GM18502 (cell line): ENCODE data around the gene HMG20B.

ENCODE experiments used
- ATAC-seq: cut with Tn5 transposase; IDR thresholded peaks from one replicate; pipeline ENCODE4 v1.9.1; 2021; ENCODE audit warnings: mild to moderate bottlenecking; ENCODE audit not compliant: unreplicated experiment, poor library complexity

Gene HMG20B

DNA sequence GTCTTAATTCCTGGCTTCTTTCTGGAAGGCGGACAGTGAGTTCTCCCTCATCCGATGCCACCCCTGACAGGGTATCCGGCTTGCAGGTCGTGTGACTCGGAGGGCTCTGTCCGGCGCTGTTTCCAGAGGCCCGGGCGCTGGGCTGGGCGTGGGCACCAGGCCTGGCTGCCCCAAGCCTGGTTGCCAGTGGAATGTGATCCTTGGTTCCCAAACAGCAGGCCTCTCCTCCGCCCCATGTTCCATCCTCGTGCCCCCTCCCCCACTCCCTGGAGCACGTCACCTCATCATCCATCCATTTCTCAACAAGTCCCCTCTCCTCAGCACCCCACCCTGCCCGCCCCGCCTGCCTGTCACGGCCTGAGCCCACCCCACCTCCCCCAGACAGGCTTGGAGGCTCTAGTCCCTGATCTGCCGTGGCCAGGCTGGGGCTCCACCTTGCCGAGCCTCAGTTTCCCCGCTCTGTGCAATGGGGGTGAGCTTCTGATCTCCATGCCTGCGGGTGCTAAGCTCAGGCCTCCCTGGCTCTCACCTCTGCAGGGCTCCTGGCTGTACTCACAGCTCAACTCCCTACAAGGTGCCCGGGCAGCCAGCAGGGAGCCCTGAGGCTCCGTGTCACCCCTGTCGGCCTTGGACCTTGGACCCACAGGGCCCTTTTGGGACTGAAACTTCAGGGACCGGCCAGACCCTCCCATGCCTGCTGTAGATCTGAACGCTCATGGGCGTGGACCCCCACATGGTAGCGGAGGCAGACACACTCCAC, 31.7 kb downstream of the HMG20B start:
- ATAC-seq, result no peak

GRCh38 chr19:3604987-3605343, 32.2 kb downstream of the HMG20B start:
- ATAC-seq, result no peak

DNA sequence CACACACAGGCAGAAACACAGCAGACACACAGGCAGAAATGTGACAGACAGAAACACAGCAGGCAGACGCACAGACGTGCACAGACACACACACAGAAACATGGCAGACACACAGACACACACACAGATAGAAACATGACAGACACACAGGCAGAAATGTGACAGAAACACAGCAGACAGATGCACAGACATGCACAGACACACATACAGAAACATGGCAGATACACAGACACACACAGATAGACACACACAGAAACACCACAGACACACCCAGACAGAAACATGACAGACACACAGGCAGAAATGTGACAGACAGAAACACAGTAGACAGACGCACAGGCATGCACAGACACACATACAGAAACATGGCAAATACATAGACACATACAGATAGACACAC, 32.6 kb downstream of the HMG20B start:
- ATAC-seq, result no peak

DNA sequence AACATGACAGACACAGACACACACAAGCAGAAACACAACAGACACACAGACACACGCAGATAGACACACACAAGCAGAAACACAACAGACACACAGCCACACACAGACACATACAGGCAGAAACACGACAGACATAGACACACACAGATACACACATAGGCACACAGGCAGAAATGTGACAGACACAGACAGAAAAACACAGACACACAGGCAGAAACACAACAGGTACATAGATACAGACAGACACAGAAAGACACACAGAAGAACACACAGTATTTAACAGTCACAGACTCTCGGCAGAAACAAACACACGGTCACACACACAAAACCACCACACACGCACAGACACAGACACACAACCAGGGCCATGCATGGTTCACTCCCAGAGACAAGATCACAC, 33.0 kb downstream of the HMG20B start:
- ATAC-seq, result no peak

DNA sequence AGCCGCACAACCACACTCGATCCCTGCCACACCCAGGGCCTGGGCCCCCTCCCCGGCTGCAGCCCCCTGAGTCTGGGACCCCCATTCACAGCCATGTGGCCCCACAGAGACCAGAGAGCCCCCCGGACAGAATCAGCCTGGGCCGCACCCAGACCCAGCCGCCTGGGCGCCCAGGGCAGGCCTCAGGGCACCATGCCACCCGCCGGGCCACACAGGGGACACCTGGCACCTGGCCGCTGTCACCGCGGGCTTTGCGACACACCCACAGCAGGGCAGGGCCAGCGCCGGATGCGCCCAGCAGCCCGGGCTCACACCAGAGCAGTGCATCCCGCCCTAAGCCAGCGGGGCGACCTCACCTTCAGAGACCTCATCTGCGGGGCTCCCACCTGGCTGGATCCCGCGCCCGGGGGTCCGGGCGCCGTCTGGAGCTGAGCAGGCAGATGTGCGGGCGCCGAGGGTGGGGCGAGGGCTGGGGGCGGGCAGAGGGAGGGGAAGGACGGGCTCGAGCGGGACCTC, 33.5 kb downstream of the HMG20B start:
- no peak for ATAC-seq

- no peak for ATAC-seq
Measured at GRCh38 chr19:3606690-3607289, 34.0 kb downstream of the HMG20B start, which contains the start of gene TBXA2R. Gene TBXA2R, minus strand, starts transcription at chr19:3606875. Its CDS starts 6,241 bp downstream, at chr19:3600634.

DNA sequence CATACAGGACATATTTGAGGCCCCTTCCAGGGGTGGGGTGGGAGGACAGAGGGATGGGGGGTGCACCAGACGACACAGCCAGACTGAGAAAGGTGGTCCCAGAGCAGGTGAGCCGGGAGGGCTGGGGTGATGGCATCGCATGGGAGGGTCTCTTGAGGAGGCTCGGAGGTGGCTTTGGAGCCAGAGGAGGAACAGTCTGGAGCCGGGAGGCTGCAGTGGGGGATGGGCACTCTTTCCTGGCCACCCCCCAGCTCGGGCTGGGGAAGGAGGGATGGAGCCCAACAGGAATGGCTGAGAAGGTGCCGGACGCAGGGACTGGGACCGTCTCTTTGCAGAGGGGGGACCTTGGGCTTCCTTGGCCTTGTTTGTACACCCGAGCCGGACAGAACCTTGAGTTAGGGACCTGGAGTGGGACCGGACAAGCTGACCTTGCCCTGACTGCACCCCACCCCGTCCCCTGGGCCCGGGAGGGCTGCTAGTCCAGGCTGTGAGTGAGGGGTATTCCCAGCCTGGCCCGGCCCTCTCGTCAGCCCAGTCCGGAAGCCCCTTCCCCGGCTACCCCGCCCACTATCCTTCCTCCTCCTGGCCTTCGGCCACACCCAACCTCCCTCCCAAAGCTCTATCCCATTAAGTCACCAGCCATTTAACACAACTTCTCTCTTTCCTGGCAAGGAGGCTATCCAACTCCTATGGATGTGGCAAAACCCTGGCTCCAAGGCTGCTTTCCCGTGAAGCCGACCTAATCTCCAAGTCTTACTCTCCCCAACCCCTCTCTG, 34.7 kb downstream of the HMG20B start:
- ATAC-seq, result no peak

- ATAC-seq, result no peak
Measured at GRCh38 chr19:3608079-3608641, 35.4 kb downstream of the HMG20B start.

GRCh38 chr19:3608750-3609322, 36.1 kb downstream of the HMG20B start:
- no peak for ATAC-seq

DNA sequence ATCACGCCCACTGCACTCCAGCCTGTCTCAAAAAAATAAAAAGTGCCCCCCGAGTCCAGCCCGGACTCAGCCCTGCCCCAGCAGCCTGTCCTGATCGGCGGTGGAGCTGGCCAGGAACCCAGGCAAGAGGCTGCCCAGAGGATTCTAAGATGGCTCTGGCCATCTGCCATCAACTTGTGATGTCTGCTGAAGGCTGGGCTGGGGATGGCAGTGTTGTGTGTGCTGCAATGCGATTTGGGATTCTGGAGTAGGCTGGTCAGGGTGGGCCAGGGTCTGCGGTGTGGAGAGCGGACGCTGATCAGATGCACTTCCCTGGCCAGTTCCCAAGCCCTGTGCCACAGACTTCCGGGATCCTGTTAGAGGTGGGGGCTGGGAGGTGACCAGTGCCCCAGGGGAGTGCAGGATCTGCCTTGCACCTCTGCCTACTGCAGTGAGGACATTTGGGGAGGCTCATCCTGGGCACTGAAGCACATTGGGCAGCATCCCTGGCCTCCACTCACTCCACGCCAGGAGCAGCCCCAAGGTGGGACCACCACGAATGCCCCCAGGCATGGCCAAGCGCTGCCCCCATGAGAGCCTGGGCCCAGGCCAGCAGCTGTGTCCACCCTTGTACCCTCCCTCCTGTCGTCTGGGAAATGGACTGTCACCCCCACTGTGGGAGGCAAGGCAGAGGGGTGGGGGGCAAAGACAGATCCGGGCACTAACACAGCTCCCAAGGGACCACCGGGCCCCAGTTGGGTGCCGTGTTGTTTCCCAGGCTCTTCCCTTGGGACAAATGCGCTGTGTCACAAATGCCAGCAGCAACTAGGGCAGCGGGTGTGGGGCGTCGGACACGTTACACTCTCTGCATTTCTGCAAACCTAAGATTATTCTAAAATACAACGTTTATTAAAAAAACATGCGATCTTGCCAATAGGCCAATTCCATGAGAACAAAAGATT, 37.3 kb downstream of the HMG20B start:
- ATAC-seq, result no peak

DNA sequence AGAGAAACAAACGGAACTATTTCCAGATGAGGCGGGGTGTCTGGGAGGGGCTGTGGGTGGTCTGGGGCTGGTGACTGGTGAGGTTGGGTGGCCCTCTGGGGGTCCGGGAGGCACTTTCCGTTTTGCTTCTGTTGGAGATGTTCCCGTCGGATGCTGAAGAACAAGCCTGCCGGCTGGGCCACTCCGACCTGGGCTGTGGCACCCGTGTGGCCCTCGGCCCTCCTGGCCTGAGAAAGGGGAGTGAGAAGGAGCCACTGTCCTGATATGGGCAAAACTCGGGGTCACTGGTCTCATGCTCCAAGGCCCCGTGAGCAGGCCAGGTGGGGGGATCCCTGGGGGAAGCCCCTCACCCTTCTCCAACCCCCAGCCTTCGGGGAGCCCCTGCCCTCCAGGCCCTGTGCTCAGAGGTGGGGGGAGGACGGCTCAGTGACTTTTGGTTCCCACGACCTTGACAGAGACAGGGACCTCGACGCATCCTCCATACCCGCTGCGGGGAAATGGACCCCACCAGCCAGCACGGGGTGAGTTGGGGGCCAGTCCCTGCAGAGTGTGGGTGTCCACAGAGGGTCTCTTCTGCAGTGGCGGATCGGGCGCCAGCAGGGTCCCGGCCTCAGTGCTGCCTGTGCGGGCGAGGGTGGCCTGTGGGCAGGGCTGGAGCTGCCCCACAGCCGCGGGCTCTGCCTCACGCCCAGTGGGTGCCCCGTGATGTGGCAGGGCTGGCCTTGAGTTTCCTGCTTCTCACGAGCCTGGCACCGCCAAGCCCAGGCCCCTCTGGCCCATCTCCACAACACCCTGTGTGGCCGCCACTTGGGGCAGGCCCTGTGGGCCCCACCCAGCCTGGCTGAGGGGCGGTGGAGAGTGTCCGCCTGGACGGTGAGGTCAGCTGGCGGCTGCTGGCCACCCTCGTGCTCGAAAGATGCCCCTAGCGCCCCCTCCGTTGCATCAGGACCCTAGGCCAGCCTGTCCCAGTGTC, 38.3 kb downstream of the HMG20B start:
- no peak for ATAC-seq

DNA sequence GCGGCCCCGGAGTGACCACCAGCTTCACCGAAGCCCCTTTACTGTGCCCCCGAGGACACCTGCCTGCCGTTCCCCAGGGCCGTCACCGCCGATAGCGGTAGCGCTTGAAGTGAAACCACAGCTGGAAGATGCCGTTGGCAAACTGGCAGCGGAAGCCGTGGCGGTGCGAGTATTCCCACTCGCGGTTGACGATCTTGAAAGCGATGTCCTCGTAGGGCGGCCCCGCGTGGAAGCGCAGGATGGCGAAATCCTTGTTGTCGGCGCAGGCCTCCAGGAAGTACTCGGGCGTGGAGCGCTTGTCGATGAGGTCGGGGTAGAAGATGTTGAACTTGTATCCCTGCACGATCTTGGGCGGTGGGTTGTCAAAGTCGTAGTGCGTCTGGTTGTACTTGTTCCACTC, 39.1 kb downstream of the HMG20B start:
- no peak for ATAC-seq

GRCh38 chr19:3612330-3612729, 39.6 kb downstream of the HMG20B start:
- ATAC-seq, result no peak

DNA sequence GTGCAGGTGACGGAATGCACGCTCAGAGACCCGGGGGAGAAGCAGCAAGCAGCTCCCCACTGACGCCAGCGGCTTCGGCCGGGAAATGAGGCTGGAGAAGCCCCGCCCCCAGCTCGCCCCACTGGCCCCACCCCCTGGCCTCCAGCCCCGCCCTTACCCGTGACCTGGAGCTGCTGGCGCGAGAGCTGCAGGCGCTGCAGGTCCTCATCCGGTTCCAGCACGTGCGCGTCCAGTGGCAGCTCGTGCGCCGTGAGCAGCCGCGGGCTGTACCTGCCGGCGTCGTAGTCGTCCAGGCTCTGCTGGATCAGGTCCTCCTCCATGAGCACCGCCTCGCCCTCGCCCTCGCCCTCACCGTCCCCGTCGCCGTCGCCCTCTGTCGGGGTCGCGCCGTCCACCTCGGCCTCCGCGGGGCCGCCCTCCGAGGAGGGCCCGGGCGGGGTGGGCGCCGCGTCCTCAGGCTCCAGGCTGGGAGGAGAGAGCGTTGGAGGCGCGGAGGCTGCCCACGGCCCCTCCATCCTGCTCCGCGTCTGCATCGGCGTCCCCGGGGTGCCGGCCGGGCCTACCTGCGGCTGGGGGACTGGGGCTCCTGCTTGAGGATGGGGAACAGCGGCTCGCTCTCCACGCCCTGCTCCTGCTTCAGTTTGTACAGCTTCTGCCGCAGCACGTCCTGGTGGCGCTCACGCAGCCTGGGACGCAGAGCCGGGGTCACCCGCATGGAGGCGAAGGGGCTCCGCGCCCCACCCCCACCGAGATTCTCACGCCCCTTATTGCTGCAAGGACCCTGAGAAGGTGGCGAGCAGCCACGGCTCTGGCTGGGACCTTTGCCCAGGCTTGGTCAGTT, 40.4 kb downstream of the HMG20B start:
- no peak for ATAC-seq

DNA sequence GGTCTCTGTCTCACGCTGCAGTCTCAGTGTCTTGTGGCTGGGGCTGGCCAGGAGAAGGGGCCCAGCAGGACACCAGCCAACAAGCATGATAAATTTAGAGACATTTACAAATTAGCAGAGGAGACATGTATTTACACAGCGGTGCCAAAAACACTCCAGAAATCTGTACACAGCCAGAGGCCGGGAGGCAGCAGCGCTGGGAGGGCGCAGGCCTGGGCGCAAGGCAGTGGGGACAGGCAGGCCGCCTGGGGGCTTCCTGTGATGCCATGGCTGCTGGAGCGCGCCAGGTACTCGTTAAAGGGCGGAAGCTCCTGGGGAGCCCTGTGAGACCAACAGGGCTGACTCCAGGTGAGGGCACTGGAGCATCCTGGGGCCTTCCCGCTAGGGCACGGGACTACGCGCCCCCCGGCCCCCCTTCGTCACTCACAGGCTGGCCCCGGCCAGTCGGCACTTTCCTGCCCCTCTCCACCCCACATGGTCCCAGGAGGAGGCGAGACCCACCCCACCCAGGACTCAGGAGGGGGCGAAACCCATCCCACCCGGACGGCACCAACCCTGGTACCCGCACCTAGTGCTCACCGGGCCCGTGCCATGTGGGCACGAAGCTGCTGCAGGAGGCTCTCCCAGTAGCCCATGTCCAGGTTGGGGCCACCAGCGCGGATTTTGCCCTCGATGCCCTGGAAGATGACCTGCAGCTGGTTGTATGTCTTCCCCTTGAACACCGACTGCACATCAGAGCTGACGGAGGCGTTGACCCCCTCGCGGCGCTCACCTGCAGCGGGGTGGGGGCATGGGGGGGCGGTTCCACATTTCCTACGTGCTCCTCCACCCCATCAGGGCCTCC, 41.3 kb downstream of the HMG20B start:
- ATAC-seq, result no peak

DNA sequence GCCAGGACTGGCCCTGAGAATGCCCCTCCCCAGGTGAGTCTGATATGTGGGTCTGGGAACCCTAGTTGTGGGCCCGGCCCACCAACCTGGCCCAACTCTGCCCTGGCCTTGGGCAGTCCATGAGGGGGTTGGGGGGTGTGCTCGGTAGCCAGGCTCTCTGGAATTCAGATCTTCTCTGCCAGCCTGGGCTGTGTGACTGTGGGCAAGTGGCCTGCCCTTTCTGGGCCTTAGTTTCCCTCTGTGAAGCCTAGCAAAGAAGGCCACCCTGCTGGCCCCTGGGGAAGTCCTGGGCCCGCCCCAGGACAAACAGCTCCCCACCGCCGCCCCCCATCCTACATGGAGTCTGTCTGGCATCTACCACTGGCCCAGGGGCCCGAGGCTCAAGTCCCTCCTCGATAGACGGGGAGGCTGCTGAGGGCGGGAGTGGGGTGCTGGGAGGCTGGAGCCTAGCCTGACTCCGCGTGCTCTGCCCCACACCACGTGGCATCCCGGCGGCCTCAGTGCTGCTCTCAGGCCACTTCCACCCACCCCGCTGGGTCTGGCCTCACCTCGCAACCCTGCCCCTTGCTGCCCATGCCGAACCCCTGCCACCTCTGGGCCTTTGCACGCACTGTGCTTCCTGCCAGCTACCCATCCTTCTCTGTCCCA, 42.2 kb downstream of the HMG20B start:
- ATAC-seq, result no peak
